Pancreas (tissue), 10 donors: ENCODE data around the gene TTC3. TPM values are rescaled to one million over a fixed set of nuclear protein-coding genes. Genes with fewer than 3 reads are reported as not detected.
"Not testable (repeated sequence)": the region's sequence is repeated elsewhere in the genome, so short reads cannot be mapped to it uniquely, and the experiment has no call there.

ENCODE experiments used
- ATAC-seq, 4 donors: fragments of 200-7000 bp; cut with Tn5 transposase; one replicate each; pipeline versions ENCODE4 v1.8.0 to v1.9.1; 2020; ENCODE audit warnings: mild to moderate bottlenecking in 4 of 4, moderate library complexity in 4 of 4
- DNase-seq, 6 donors: peaks; one replicate each; pipeline ENCODE4 v3.0.0-alpha.2; 2020
- FAIRE-seq: peaks from 2 replicates; lab custom pipeline; 2012; peaks lifted over from hg19 to GRCh38; lab: Jason Lieb, UNC
- H3K27ac ChIP-seq, 4 donors: fragments of 200-600 bp; sonication (generic); 1 replicate in 3 of 4; 2 replicates in 1 of 4; pipeline versions ENCODE4 v1.5.0 to v1.8.0; 2020
- H3K27me3 ChIP-seq, 4 donors: fragments of 200-600 bp; one replicate each; pipeline ENCODE4 v1.8.0; 2021
- H3K36me3 ChIP-seq, 3 donors: fragments of 200-600 bp; sonication (generic) in 1 of 3; one replicate each; pipeline versions ENCODE4 v1.5.0 to v1.8.0; 2020 to 2021
- H3K4me1 ChIP-seq, 3 donors: fragments of 200-600 bp; one replicate each; pipeline ENCODE4 v1.8.0; 2021
- H3K4me3 ChIP-seq, 4 donors: fragments of 200-600 bp; sonication (generic) in 2 of 4; one replicate each; pipeline versions ENCODE4 v1.5.0 to v1.8.0; 2020 to 2021
- H3K9me3 ChIP-seq, 4 donors: fragments of 200-600 bp; one replicate each; pipeline ENCODE4 v1.8.0; 2021
- CTCF ChIP-seq, 4 donors: fragments of 200-600 bp; sonication (generic) in 3 of 4; IDR thresholded peaks; one replicate each; pipeline versions ENCODE4 v1.5.0 to v1.8.0; 2021; ENCODE audit warnings: antibody characterized with exemption in 4 of 4
- WGBS, 2 donors: extraction: QIAGEN DNeasy Blood & Tissue Kit; methylation state at CpG; one replicate each; pipeline ENCODE4 v1.1.7; 2013; 5-methylcytosine and 5-hydroxymethylcytosine counted together
- intact Hi-C, 3 donors: fragments of 100-400 bp; cut with DNase I; formaldehyde crosslinking; loops; one replicate each; pipeline versions ENCODE4 v1.11.1 to v1.14.2; 2022
- polyA plus RNA-seq, 2 donors: library from polyadenylated mRNA; stranded (reverse); fragments of 200-250 nt; gene quantifications; one replicate each; pipeline ENCODE4 v1.2.3, GENCODE V29; 2013
- total RNA-seq, 6 donors: library from RNA; stranded (reverse); fragmentation: NEBNext Ultra II Directional in 4 of 6; extraction: Animal tissue kit (Norgen Biotek cat#: 25700) in 4 of 6; gene quantifications; one replicate each; pipeline versions ENCODE4 v1.2.1 to v1.2.4, GENCODE V29; 2021 to 2023
- donor health status: healthy with polysubstance abuse.
- donor health status: DM: no; HTN: no; CAD: no; lungs with moderate emphysema.
- donor health status: DM: no; HTN: no; CAD: no.
- donor health status: control.
- donor health status: control.
- donor health status: Bipolar disorder and iron deficiency.
- donor health status: DM: yes; HTN: yes; CAD: no.
- donor health status: DM: no; HTN: no; CAD: no.
- donor health status: DM: no; HTN: no; CAD: no.
- donor health status: DM: yes; HTN: yes; CAD: no.

The TTC3 gene
- total and polyA plus RNA-seq, 8 donors: 24.6 to 103 (median 62.8) TPM

GRCh38 chr21:37139154-37139553 is 66.1 kb downstream of the TTC3 start:
- intact Hi-C loops: no loop called here
- DNase-seq (no peak), ATAC-seq (no peak), FAIRE-seq (no peak)
- no peaks in the 10 kb centered on the region for H3K9me3 ChIP-seq
- TF ChIP-seq CTCF (IDR thresholded peaks at IDR 0.05): no peak
- no peaks in the 10 kb centered on the region for H3K27me3 ChIP-seq
- no peak overlapping the region for H3K4me3 ChIP-seq
- H3K36me3 ChIP-seq: peaks cover 0 to 52% (median 17%) of the 10 kb centered on the region in 3 donors
- no peaks in the 10 kb centered on the region for H3K4me1 ChIP-seq
- no peak overlapping the region for H3K27ac ChIP-seq
- WGBS, 2 donors: 85 to 88% methylated on average over 3 of the region's 3 CpGs

GRCh38 chr21:37139902-37140301 is 66.8 kb downstream of the TTC3 start:
- H3K4me3 ChIP-seq: no peak overlapping the region
- no peak for FAIRE-seq
- no peak for ATAC-seq
- no peak for TF ChIP-seq CTCF (IDR thresholded peaks at IDR 0.05)
- peaks cover 0 to 52% (median 17%) of the 10 kb centered on the region in 3 donors for H3K36me3 ChIP-seq
- DNase-seq: no peak
- no peaks in the 10 kb centered on the region for H3K9me3 ChIP-seq
- no peak overlapping the region for H3K27ac ChIP-seq
- intact Hi-C loops: no loop called here
- WGBS, 2 donors: 75 to 88% methylated on average over 4 of the region's 4 CpGs
- H3K27me3 ChIP-seq: no peaks in the 10 kb centered on the region
- H3K4me1 ChIP-seq: no peaks in the 10 kb centered on the region

- H3K4me3 ChIP-seq, ATAC-seq, FAIRE-seq, H3K27me3 ChIP-seq, H3K9me3 ChIP-seq, H3K27ac ChIP-seq, intact Hi-C loops, DNase-seq, H3K4me1 ChIP-seq: not testable (repeated sequence)
- peaks cover 0 to 41% (median 2%) of the 10 kb centered on the region in 3 donors for H3K36me3 ChIP-seq
- WGBS, 2 donors: 92 to 96% methylated on average over 5 of the region's 5 CpGs
These were observed 70.3 kb downstream of the TTC3 start for GRCh38 chr21:37143392-37143791.

- no peak for FAIRE-seq
These were observed 72.6 kb downstream of the TTC3 start for GRCh38 chr21:37145635-37146111.

More at GRCh38 chr21:37145635-37146111, 72.6 kb downstream of the TTC3 start:
- H3K27ac ChIP-seq: no peak overlapping the region
- TF ChIP-seq CTCF (IDR thresholded peaks at IDR 0.05): no peak
- peaks cover 0 to 42% (median 2%) of the 10 kb centered on the region in 3 donors for H3K36me3 ChIP-seq
- H3K9me3 ChIP-seq: no peaks in the 10 kb centered on the region
- no peak for ATAC-seq
- H3K4me3 ChIP-seq: no peak overlapping the region
- H3K4me1 ChIP-seq: no peaks in the 10 kb centered on the region
- intact Hi-C loops: no loop called here
- no peaks in the 10 kb centered on the region for H3K27me3 ChIP-seq
- WGBS, 2 donors: 85 to 88% methylated on average over 4 of the region's 4 CpGs
- DNase-seq: no peak
